PC-3 (cell line): ENCODE measurements around the gene DIS3L2. TPM values are rescaled to one million over a fixed set of nuclear protein-coding genes. Genes with fewer than 3 reads are reported as not detected.
A peak's percentile ranks its signal among the peaks of the same experiment; 100 is the strongest.

ENCODE experiments used
- ATAC-seq: fragments of 200-7000 bp; cut with Tn5 transposase; 2 replicates; pipeline ENCODE4 v1.9.1; 2020; ENCODE audit warnings: mild to moderate bottlenecking, moderate library complexity
- BruUV-seq: library from RNA; stranded (reverse); fragments of 400-500 nt; replicated peaks from 2 replicates; lab custom pipeline; 2021; lab: Mats Ljungman, UMichigan
- CTCF ChIA-PET: fragments of 300-600 bp; sonication (Branson Sonifier 250); formaldehyde crosslinking; loops from one replicate; lab custom pipeline; 2022; ENCODE audit warnings: antibody characterized with exemption; lab: Charles Lee
- POLR2A ChIA-PET: fragments of 300-600 bp; sonication (Branson Sonifier 250); formaldehyde crosslinking; loops from one replicate; lab custom pipeline; 2022; ENCODE audit warnings: antibody characterized with exemption; ENCODE audit not compliant: unreplicated experiment; lab: Charles Lee
- DNase-seq: peaks from one replicate; pipeline ENCODE4 v3.0.0-alpha.2; 2015
- H2AFZ ChIP-seq: fragments of 300-600 bp; sonication (generic); 2 replicates; pipeline ENCODE4 v1.6.0; 2016; ENCODE audit warnings: antibody characterized with exemption, low read length
- H3F3A ChIP-seq: fragments of 300-600 bp; sonication (generic); one replicate; pipeline ENCODE4 v1.6.0; 2017; ENCODE audit warnings: antibody characterized with exemption, low read length, control low read depth, mild to moderate bottlenecking; ENCODE audit not compliant: unreplicated experiment
- H3K27ac ChIP-seq: fragments of 300-600 bp; sonication (generic); 2 replicates; pipeline ENCODE4 v1.5.1; 2016; ENCODE audit warnings: mild to moderate bottlenecking, low read length
- H3K27me3 ChIP-seq: fragments of 300-600 bp; sonication (generic); 2 replicates; pipeline ENCODE4 v1.6.1; 2016; ENCODE audit warnings: low read length, mixed read lengths
- H3K36me3 ChIP-seq: fragments of 300-600 bp; sonication (generic); 2 replicates; pipeline ENCODE4 v1.6.1; 2016; ENCODE audit warnings: low read depth, mixed run types, low read length, mixed read lengths
- H3K4me1 ChIP-seq: fragments of 300-600 bp; sonication (generic); 2 replicates; pipeline ENCODE4 v1.5.1; 2016; ENCODE audit warnings: low read length; ENCODE audit not compliant: insufficient read depth
- H3K4me2 ChIP-seq: fragments of 300-600 bp; sonication (generic); 2 replicates; pipeline ENCODE4 v1.6.0; 2016; ENCODE audit warnings: low read length
- H3K4me3 ChIP-seq: fragments of 300-600 bp; sonication (generic); 2 replicates; pipeline ENCODE4 v1.5.1; 2016; ENCODE audit warnings: mild to moderate bottlenecking, low read length, mixed read lengths
- H3K79me2 ChIP-seq: fragments of 300-600 bp; sonication (generic); 2 replicates; pipeline ENCODE4 v1.6.1; 2017; ENCODE audit warnings: low read length, mixed read lengths
- H3K9ac ChIP-seq: fragments of 300-600 bp; sonication (generic); 2 replicates; pipeline ENCODE4 v1.6.0; 2016; ENCODE audit warnings: mild to moderate bottlenecking, low read length
- H3K9me2 ChIP-seq: fragments of 300-600 bp; sonication (generic); replicated peaks from 2 replicates; pipeline ENCODE4 v1.6.1; 2016; ENCODE audit warnings: mixed run types, low read length, mixed read lengths
- H3K9me3 ChIP-seq: fragments of 300-600 bp; sonication (generic); 2 replicates; pipeline ENCODE4 v1.6.1; 2016; ENCODE audit warnings: low read length, mixed read lengths
- H4K20me1 ChIP-seq: fragments of 300-600 bp; sonication (generic); 2 replicates; pipeline ENCODE4 v1.6.1; 2016; ENCODE audit warnings: low read length, mixed read lengths
- CTCF ChIP-seq: fragments of 300-600 bp; sonication (generic); conservative IDR thresholded peaks from 2 replicates; pipeline ENCODE4 v1.5.1; 2017; ENCODE audit warnings: antibody characterized with exemption, low read depth, mild to moderate bottlenecking, low read length
- EZH2 ChIP-seq: fragments of 300-600 bp; sonication (generic); IDR thresholded peaks from one replicate; pipeline ENCODE4 v1.6.1; 2017; ENCODE audit warnings: antibody characterized with exemption, mild to moderate bottlenecking, low read length; ENCODE audit not compliant: unreplicated experiment
- EZH2phosphoT487 ChIP-seq: fragments of 300-600 bp; sonication (generic); IDR thresholded peaks from 2 replicates; pipeline ENCODE4 v1.6.1; 2018; ENCODE audit warnings: mild to moderate bottlenecking, antibody characterized with exemption, low read length, borderline replicate concordance
- intact Hi-C: fragments of 100-400 bp; cut with micrococcal nuclease; formaldehyde crosslinking; loops from 2 replicates; pipeline ENCODE4 v1.9.0; 2023
- total RNA-seq: library from RNA; depleted of rRNA; stranded (reverse); fragments of >200 nt; gene quantifications from 2 replicates; pipeline ENCODE4 v1.2.3, GENCODE V29; 2014

Gene DIS3L2
- total RNA-seq, 1 experiment from 2014 or later, result 22.8 TPM

GRCh38 chr2:231957913-231958763, 3.4 kb upstream of the DIS3L2 start:
- Histone ChIP-seq H3K27ac (no peak overlapping the region), H3K4me2 (no peak overlapping the region), H3K4me3 (no peak overlapping the region), H3K79me2 (peaks cover 18% of the 10 kb centered on the region), H3K9me3 (no peaks in the 10 kb centered on the region), H3K27me3 (no peaks in the 10 kb centered on the region), H2AFZ (no peak overlapping the region), H3K9me2 (no peaks in the 10 kb centered on the region), H3K36me3 (no peaks in the 10 kb centered on the region), H3K9ac (no peak overlapping the region), H3K4me1 (peaks cover 7% of the 10 kb centered on the region), H4K20me1 (no peaks in the 10 kb centered on the region), H3F3A (no peaks in the 10 kb centered on the region)
- ATAC-seq (no peak), DNase-seq (no peak)
- CTCF ChIA-PET, result no interaction called here
- POLR2A ChIA-PET, result no interaction called here
- BruUV-seq, result no TSS peak
- no peak for TF ChIP-seq EZH2phosphoT487
- no peak for TF ChIP-seq EZH2
- TF ChIP-seq CTCF, result no peak
- intact Hi-C loops, result no loop called here

- Histone ChIP-seq H3K4me1 (peaks cover 13% of the 10 kb centered on the region), H3K4me3 (peak overlapping the region; percentile 89), H3K9me2 (no peaks in the 10 kb centered on the region), H3K9ac (peak overlapping the region; percentile 93), H2AFZ (peak overlapping the region; percentile 79), H3K27ac (peak overlapping the region; percentile 63), H3K79me2 (peaks cover 45% of the 10 kb centered on the region), H4K20me1 (no peaks in the 10 kb centered on the region), H3K36me3 (no peaks in the 10 kb centered on the region), H3K4me2 (peak overlapping the region; percentile 83), H3K9me3 (no peaks in the 10 kb centered on the region), H3K27me3 (no peaks in the 10 kb centered on the region), H3F3A (no peaks in the 10 kb centered on the region)
- no peak for ATAC-seq
- TSS peak; percentile 90 for BruUV-seq
- POLR2A ChIA-PET, result interaction anchor here (0.6 kb wide), 1 partner anchor 166 kb away, joined by 3 read pairs; no protein-coding TSS in a partner anchor
- CTCF ChIA-PET, result no interaction called here
- TF ChIP-seq CTCF (no peak), EZH2 (no peak), EZH2phosphoT487 (no peak)
- DNase-seq, result no peak
- intact Hi-C loops, result no loop called here
These were observed 634 bp upstream of the DIS3L2 start for GRCh38 chr2:231960810-231961348.

- TF ChIP-seq CTCF, result no peak
- no peak for TF ChIP-seq EZH2phosphoT487
- TF ChIP-seq EZH2, result no peak
- ChIA-PET POLR2A (no interaction called here), CTCF (no interaction called here)
- Histone ChIP-seq H3K9ac (no peak overlapping the region), H3K36me3 (no peaks in the 10 kb centered on the region), H4K20me1 (peaks cover 6% of the 10 kb centered on the region; the same call in 1 of the 2 replicates), H3K79me2 (peaks cover 85% of the 10 kb centered on the region), H3K9me2 (no peaks in the 10 kb centered on the region), H3K4me3 (no peak overlapping the region), H3F3A (no peaks in the 10 kb centered on the region), H3K27me3 (no peaks in the 10 kb centered on the region), H3K27ac (no peak overlapping the region), H3K4me2 (no peak overlapping the region), H3K9me3 (no peaks in the 10 kb centered on the region), H2AFZ (no peak overlapping the region), H3K4me1 (peaks cover 13% of the 10 kb centered on the region)
- DNase-seq (no peak), ATAC-seq (no peak)
- no TSS peak for BruUV-seq
- intact Hi-C loops, result no loop called here
These were observed 3.6 kb downstream of the DIS3L2 start for GRCh38 chr2:231965102-231965501.
